ENCODE data around the gene FNDC7. TPM values are rescaled to one million over a fixed set of nuclear protein-coding genes. Genes with fewer than 3 reads are reported as not detected.
"Not testable (repeated sequence)": the region's sequence is repeated elsewhere in the genome, so short reads cannot be mapped to it uniquely, and the experiment has no call there.

Gene FNDC7
- total RNA-seq, 4 donors from 2014 or later: 0.07 TPM; not detected in 3

DNA sequence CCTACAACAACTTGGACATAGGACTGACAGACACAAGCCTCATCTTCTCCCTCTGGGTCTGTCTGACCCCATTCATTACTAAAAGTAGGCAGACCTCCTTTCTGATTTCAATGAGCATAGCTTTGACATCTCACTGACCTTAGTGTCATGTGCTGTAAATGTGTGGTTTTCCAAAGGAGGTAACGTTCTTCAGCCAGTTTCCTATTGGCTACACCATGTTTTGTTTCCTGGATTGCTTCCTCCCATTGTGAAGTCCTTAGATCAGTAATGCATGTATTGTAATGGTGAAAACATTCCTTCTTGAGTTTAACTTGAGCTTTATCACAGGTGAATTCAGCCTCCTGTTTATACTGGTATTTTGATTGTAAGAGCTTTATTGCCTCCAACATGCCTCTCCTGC, 54.4 kb downstream of the FNDC7 start:
- intact Hi-C loops (cut with DNase I; ENCODE audit: low total_unique reads): no loop called here
- DNase-seq: no peak
- ATAC-seq: no peak
- H3K27ac ChIP-seq: no peak overlapping the region
- H3K9me3 ChIP-seq: no peaks in the 10 kb centered on the region
- no peak overlapping the region for H3K4me3 ChIP-seq
- peaks cover 0 to 7% of the 10 kb centered on the region in 2 donors for H3K36me3 ChIP-seq
- H3K27me3 ChIP-seq: no peaks in the 10 kb centered on the region
- TF ChIP-seq, protein P1, sequence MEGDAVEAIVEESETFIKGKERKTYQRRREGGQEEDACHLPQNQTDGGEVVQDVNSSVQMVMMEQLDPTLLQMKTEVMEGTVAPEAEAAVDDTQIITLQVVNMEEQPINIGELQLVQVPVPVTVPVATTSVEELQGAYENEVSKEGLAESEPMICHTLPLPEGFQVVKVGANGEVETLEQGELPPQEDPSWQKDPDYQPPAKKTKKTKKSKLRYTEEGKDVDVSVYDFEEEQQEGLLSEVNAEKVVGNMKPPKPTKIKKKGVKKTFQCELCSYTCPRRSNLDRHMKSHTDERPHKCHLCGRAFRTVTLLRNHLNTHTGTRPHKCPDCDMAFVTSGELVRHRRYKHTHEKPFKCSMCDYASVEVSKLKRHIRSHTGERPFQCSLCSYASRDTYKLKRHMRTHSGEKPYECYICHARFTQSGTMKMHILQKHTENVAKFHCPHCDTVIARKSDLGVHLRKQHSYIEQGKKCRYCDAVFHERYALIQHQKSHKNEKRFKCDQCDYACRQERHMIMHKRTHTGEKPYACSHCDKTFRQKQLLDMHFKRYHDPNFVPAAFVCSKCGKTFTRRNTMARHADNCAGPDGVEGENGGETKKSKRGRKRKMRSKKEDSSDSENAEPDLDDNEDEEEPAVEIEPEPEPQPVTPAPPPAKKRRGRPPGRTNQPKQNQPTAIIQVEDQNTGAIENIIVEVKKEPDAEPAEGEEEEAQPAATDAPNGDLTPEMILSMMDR (IDR thresholded peaks at IDR 0.05 in 4 of 5, conservative IDR thresholded peaks at IDR 0.05 in 1 of 5): no peak
- no peak for TF ChIP-seq POLR2A (IDR thresholded peaks at IDR 0.05)
- in situ Hi-C loops (cut with MboI; ENCODE audit: low sequenced_read_pairs in 4 of 4): no loop called here
- peaks cover 0 to 11% of the 10 kb centered on the region in 2 donors for H3K4me1 ChIP-seq

DNA sequence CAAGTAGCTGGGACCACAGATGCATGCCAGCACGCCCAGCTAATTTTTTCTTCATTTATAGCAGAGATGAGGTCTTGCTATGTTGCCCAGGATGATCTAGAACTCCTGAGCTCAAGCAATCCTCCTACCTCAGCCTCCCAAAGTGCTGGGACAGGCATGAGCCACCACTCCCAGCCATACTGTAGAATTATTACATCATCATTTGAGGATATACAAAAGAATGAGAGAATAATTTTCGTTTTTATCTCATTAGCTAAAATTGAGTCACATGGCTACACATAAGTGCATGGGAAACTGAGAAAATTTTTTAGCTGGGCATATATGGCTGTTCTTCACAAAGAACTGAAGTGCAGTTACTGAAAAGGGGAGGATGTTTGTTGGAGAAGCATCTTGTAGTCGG, 55.0 kb downstream of the FNDC7 start:
- Histone ChIP-seq H3K9me3 (no peaks in the 10 kb centered on the region), H3K4me1 (peaks cover 0 to 11% of the 10 kb centered on the region in 2 donors), H3K36me3 (peaks cover 0 to 6% of the 10 kb centered on the region in 2 donors), H3K4me3 (no peak overlapping the region), H3K27ac (no peak overlapping the region), H3K27me3 (no peaks in the 10 kb centered on the region)
- TF ChIP-seq POLR2A (IDR thresholded peaks at IDR 0.05): no peak
- TF ChIP-seq, protein P1 (IDR thresholded peaks at IDR 0.05 in 4 of 5, conservative IDR thresholded peaks at IDR 0.05 in 1 of 5): no peak
- no peak for DNase-seq
- in situ Hi-C loops (cut with MboI; ENCODE audit: low sequenced_read_pairs in 4 of 4): no loop called here
- ATAC-seq: no peak
- intact Hi-C loops (cut with DNase I; ENCODE audit: low total_unique reads): no loop called here

DNA sequence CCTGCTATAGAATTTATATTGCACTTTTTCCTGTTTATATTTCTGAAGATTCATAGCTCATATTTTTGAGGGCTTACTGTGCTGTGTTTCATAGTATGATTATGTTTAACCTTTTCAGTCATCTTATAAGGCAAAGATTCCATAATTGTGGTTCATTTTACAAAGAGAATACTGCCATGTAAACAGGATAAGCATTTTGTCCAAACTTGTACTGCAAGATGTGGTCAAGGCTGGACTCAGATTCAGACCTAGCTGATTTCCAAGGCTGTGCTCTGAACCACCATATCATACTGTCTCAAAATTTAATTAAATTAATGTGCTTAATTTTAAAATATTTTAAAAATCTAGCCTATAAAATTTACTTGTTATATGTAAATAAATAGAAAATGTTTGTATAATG, 65.1 kb downstream of the FNDC7 start:
- Histone ChIP-seq H3K9me3 (no peaks in the 10 kb centered on the region), H3K4me1 (no peaks in the 10 kb centered on the region), H3K27me3 (no peaks in the 10 kb centered on the region), H3K4me3 (no peak overlapping the region), H3K36me3 (peaks cover 2 to 76% of the 10 kb centered on the region in 2 donors), H3K27ac (no peak overlapping the region)
- no peak for TF ChIP-seq POLR2A (IDR thresholded peaks at IDR 0.05)
- TF ChIP-seq, protein P1 (IDR thresholded peaks at IDR 0.05 in 4 of 5, conservative IDR thresholded peaks at IDR 0.05 in 1 of 5): no peak
- in situ Hi-C loops (cut with MboI; ENCODE audit: low sequenced_read_pairs in 4 of 4) (no loop called here), intact Hi-C loops (cut with DNase I; ENCODE audit: low total_unique reads) (no loop called here)
- DNase-seq: no peak
- ATAC-seq: no peak

DNA sequence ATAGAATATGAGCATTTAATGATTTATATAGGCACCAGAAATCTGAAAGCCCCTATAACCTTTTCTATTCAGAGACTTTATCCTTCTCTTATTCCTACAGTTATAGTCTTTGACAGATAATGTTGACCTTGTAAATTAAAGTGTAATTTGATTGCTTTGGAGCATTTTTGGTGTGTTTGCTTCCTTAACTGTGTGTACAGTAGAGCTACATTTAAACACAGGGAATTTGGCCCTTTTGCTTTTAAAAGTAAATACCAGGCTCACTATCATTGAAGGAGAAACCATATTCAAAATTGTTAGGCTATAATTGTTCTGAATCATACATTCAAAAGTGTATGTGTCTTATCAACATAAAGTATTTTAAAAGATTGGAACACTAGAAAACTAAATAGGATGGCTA, 66.7 kb downstream of the FNDC7 start:
- Histone ChIP-seq H3K27ac (no peak overlapping the region), H3K9me3 (no peaks in the 10 kb centered on the region), H3K4me1 (no peaks in the 10 kb centered on the region), H3K36me3 (peaks cover 2 to 82% of the 10 kb centered on the region in 2 donors), H3K27me3 (no peaks in the 10 kb centered on the region), H3K4me3 (no peak overlapping the region)
- in situ Hi-C loops (cut with MboI; ENCODE audit: low sequenced_read_pairs in 4 of 4) (no loop called here), intact Hi-C loops (cut with DNase I; ENCODE audit: low total_unique reads) (no loop called here)
- DNase-seq (no peak), ATAC-seq (no peak)
- TF ChIP-seq POLR2A (IDR thresholded peaks at IDR 0.05): no peak
- TF ChIP-seq, protein P1 (IDR thresholded peaks at IDR 0.05 in 4 of 5, conservative IDR thresholded peaks at IDR 0.05 in 1 of 5): no peak

DNA sequence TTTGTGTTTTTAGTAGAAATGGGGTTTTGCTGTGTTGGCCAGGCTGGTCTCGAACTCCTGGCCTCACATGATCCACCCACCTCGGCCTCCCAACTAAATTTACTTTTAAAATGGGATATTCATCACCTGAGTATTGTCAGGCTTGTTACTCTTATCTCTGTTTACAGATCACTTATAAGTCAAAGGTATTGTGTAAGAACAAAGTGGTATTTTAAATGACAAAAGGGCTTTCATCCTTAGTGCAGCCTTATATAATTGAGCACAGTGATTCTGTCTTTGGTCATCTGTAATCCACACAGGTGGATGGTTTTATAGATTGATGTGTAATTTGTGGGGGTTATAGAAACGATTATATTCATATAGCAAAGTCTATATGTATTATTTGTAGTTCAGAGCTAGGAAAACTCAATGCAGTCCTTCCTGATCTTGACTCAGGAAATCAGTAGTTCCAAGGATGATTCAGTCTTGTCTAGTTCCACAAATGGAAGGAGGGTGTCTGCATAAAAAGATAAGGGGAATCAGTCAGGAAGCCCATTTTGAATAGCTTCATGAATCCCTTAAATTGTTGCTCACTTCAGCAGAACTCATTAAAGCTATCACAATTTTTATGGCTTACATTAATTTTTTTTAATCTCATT, 68.3 kb downstream of the FNDC7 start:
- H3K27ac ChIP-seq: no peak overlapping the region
- H3K27me3 ChIP-seq: no peaks in the 10 kb centered on the region
- intact Hi-C loops (cut with DNase I; ENCODE audit: low total_unique reads) (no loop called here), in situ Hi-C loops (cut with MboI; ENCODE audit: low sequenced_read_pairs in 4 of 4) (no loop called here)
- DNase-seq (no peak), ATAC-seq (no peak)
- peaks cover 2 to 87% of the 10 kb centered on the region in 2 donors for H3K36me3 ChIP-seq
- peaks cover 0 to 6% (median 0%) of the 10 kb centered on the region in 3 donors for H3K9me3 ChIP-seq
- no peak overlapping the region for H3K4me3 ChIP-seq
- TF ChIP-seq, protein P1 (IDR thresholded peaks at IDR 0.05 in 4 of 5, conservative IDR thresholded peaks at IDR 0.05 in 1 of 5): no peak
- no peak for TF ChIP-seq POLR2A (IDR thresholded peaks at IDR 0.05)
- no peaks in the 10 kb centered on the region for H3K4me1 ChIP-seq

DNA sequence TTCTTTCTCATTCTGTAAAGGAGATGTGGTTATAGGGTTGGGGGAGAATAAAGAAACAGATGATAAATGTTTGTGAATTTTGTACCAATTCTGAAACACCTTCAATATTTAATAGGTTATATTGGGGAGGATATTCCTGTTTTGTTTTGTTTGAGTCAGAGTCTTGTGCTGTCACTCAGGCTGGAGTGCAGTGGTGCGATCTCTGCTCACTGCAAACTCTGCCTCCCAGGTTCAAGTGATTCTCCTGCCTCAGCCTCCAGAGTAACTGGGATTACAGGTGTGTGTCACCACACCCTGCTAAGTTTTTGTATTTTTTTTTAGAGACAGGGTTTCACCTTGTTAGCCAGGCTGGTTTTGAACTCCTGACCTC, 68.9 kb downstream of the FNDC7 start:
- intact Hi-C loops (cut with DNase I; ENCODE audit: low total_unique reads); in situ Hi-C loops (cut with MboI; ENCODE audit: low sequenced_read_pairs in 4 of 4): not testable (repeated sequence)

More for the DNA sequence above, 68.9 kb downstream of the FNDC7 start:
- H3K9me3 ChIP-seq, ATAC-seq, H3K27me3 ChIP-seq, DNase-seq, H3K27ac ChIP-seq, H3K4me3 ChIP-seq, H3K4me1 ChIP-seq: not testable (repeated sequence)
- H3K36me3 ChIP-seq: peaks cover 0 to 87% of the 10 kb centered on the region in 2 donors
